HCT116 (cell line): ENCODE data around the gene GRIN2A. TPM values are rescaled to one million over a fixed set of nuclear protein-coding genes. Genes with fewer than 3 reads are reported as not detected.

Source experiments
- ATAC-seq: fragments of 200-7000 bp; cut with Tn5 transposase; 2 replicates; pipeline ENCODE4 v1.9.1; 2020; ENCODE audit warnings: mild to moderate bottlenecking, moderate library complexity
- BruUV-seq: library from RNA; stranded (reverse); fragments of 400-500 nt; replicated peaks from 2 replicates; lab custom pipeline; 2021; lab: Mats Ljungman, UMichigan
- CTCF ChIA-PET: fragments of 300-600 bp; sonication (Branson Sonifier 250); formaldehyde crosslinking; loops from one replicate; lab custom pipeline; 2021; ENCODE audit warnings: antibody characterized with exemption; lab: Charles Lee
- POLR2A ChIA-PET: fragments of 300-600, 350-600 bp; sonication (Branson Sonifier 250); formaldehyde crosslinking; loops from one replicate; lab custom pipeline; 2021; ENCODE audit warnings: antibody characterized with exemption; lab: Charles Lee
- RAD21 ChIA-PET, 2 experiments: fragments of 300-600 bp; sonication (Branson Sonifier 250); formaldehyde crosslinking; loops; one replicate each; lab custom pipeline; 2023; ENCODE audit warnings: low total read pairs in 2 of 2; ENCODE audit not compliant: uncharacterized antibody in 2 of 2, unreplicated experiment in 2 of 2, low non-redundant PET in 1 of 2; lab: Charles Lee
- DNase-seq: peaks from one replicate; pipeline ENCODE4 v3.0.0-alpha.2; 2010; ENCODE audit warnings: low read depth, low spot score
- H2AFZ ChIP-seq: fragments of 200-600 bp; shearing (Covaris generic), sonication (generic); 2 replicates; pipeline ENCODE4 v1.6.1; 2017; ENCODE audit warnings: low read depth, mixed run types, mixed read lengths, antibody characterized with exemption, low read length; ENCODE audit not compliant: poor library complexity, severe bottlenecking
- H3K27ac ChIP-seq: 2 replicates; pipeline ENCODE4 v1.5.1; 2012; ENCODE audit warnings: low read depth, low read length
- H3K27me3 ChIP-seq: fragments of 200-600 bp; sonication (generic); 2 replicates; pipeline ENCODE4 v1.6.1; 2016; ENCODE audit warnings: mixed run types, low read length, mixed read lengths; ENCODE audit not compliant: insufficient read depth
- H3K36me3 ChIP-seq, 2 experiments: fragments of 200-500 bp in 1 of 2; fragments of 200-600 bp in 1 of 2; sonication (Bioruptor generic) in 1 of 2; sonication (generic) in 1 of 2; 2 replicates each; pipeline versions ENCODE4 v1.5.1 to v1.6.1; 2014 to 2016; ENCODE audit warnings: low read length in 2 of 2, inconsistent platforms in 1 of 2, mixed read lengths in 1 of 2, mixed run types in 1 of 2; ENCODE audit not compliant: insufficient read depth in 2 of 2, control insufficient read depth in 1 of 2
- H3K4me1 ChIP-seq, 2 experiments: fragments of 200-600 bp in 1 of 2; sonication (generic) in 1 of 2; 2 replicates each; pipeline versions ENCODE4 v1.5.1 to v1.6.1; 2012 to 2017; ENCODE audit warnings: low read length in 2 of 2, inconsistent platforms in 1 of 2, mild to moderate bottlenecking in 1 of 2, mixed read lengths in 1 of 2, mixed run types in 1 of 2, moderate library complexity in 1 of 2; ENCODE audit not compliant: insufficient read depth in 2 of 2, control insufficient read depth in 1 of 2
- H3K4me2 ChIP-seq: fragments of 200-600 bp; sonication (generic); 2 replicates; pipeline ENCODE4 v1.6.1; 2017; ENCODE audit warnings: mixed run types, low read length, mixed read lengths
- H3K4me3 ChIP-seq, 2 experiments: fragments of 200-600 bp in 1 of 2; sonication (generic) in 1 of 2; replicated peaks in 1 of 2; 2 replicates each; pipeline ENCODE4 v1.5.1; 2011 to 2016; ENCODE audit warnings: low read length in 2 of 2, control low read depth in 1 of 2, low read depth in 1 of 2, mild to moderate bottlenecking in 1 of 2, mixed read lengths in 1 of 2, mixed run types in 1 of 2
- H3K79me2 ChIP-seq: fragments of 200-600 bp; sonication (generic); 2 replicates; pipeline ENCODE4 v1.6.1; 2017; ENCODE audit warnings: mild to moderate bottlenecking, mixed run types, low read length, moderate library complexity, mixed read lengths; ENCODE audit not compliant: insufficient read depth
- H3K9ac ChIP-seq: fragments of 200-600 bp; sonication (generic); 2 replicates; pipeline ENCODE4 v1.6.1; 2016; ENCODE audit warnings: low read length, mixed read lengths
- H3K9me2 ChIP-seq: fragments of 200-600 bp; sonication (generic), shearing (Covaris generic); 2 replicates; pipeline ENCODE4 v1.6.1; 2017; ENCODE audit warnings: mixed run types, mild to moderate bottlenecking, moderate library complexity; ENCODE audit not compliant: insufficient read depth
- H3K9me3 ChIP-seq, 2 experiments: fragments of 200-500 bp in 1 of 2; fragments of 200-600 bp in 1 of 2; sonication (Bioruptor generic) in 1 of 2; sonication (generic) in 1 of 2; 2 replicates each; pipeline ENCODE4 v1.6.1; 2014 to 2017; ENCODE audit warnings: low read length in 2 of 2, mixed read lengths in 2 of 2, inconsistent platforms in 1 of 2, low read depth in 1 of 2, mild to moderate bottlenecking in 1 of 2, mixed run types in 1 of 2, moderate library complexity in 1 of 2; ENCODE audit not compliant: control insufficient read depth in 1 of 2, insufficient read depth in 1 of 2
- H4K20me1 ChIP-seq: fragments of 200-600 bp; sonication (generic), shearing (Covaris generic); 2 replicates; pipeline ENCODE4 v1.6.1; 2017; ENCODE audit warnings: mixed run types, mild to moderate bottlenecking, moderate library complexity; ENCODE audit not compliant: insufficient read depth
- CBX3 ChIP-seq: IDR thresholded peaks from 2 replicates; pipeline ENCODE4 v1.6.1; 2012; ENCODE audit warnings: low read depth
- CTCF ChIP-seq, 3 experiments: fragments of 200-600 bp in 1 of 3; sonication (generic) in 1 of 3; IDR thresholded peaks in 2 of 3; conservative IDR thresholded peaks in 1 of 3; 2 replicates each; pipeline ENCODE4 v1.5.1; 2012 to 2017; ENCODE audit warnings: low read depth in 2 of 3, low read length in 2 of 3, antibody characterized with exemption in 1 of 3, borderline replicate concordance in 1 of 3, control low read depth in 1 of 3, mild to moderate bottlenecking in 1 of 3, mixed read lengths in 1 of 3, mixed run types in 1 of 3, moderate library complexity in 1 of 3; ENCODE audit not compliant: insufficient read depth in 1 of 3
- EGR1 ChIP-seq: IDR thresholded peaks from 2 replicates; pipeline ENCODE4 v1.6.1; 2012; ENCODE audit warnings: low read depth
- ELF1 ChIP-seq: IDR thresholded peaks from 2 replicates; pipeline ENCODE4 v1.6.1; 2012; ENCODE audit warnings: low read depth, borderline replicate concordance
- EZH2 ChIP-seq: fragments of 200-600 bp; sonication (generic); IDR thresholded peaks from 2 replicates; pipeline ENCODE4 v1.6.1; 2017; ENCODE audit warnings: antibody characterized with exemption, mixed run types
- EZH2phosphoT487 ChIP-seq: fragments of 200-600 bp; IDR thresholded peaks from 2 replicates; pipeline ENCODE4 v1.6.1; 2018; ENCODE audit warnings: antibody characterized with exemption, borderline replicate concordance
- FOSL1 ChIP-seq: IDR thresholded peaks from 2 replicates; pipeline ENCODE4 v1.6.1; 2012; ENCODE audit warnings: low read depth
- JUND ChIP-seq: IDR thresholded peaks from 2 replicates; pipeline ENCODE4 v1.6.1; 2012
- MAX ChIP-seq: IDR thresholded peaks from 2 replicates; pipeline ENCODE4 v1.6.1; 2012
- POLR2A ChIP-seq: IDR thresholded peaks from 2 replicates; pipeline ENCODE4 v1.7.0; 2011; ENCODE audit warnings: borderline replicate concordance; ENCODE audit not compliant: insufficient read depth, insufficient read length; ENCODE audit errors: extremely low read depth
- POLR2AphosphoS5 ChIP-seq: IDR thresholded peaks from 2 replicates; pipeline ENCODE4 v1.6.1; 2011; ENCODE audit warnings: mild to moderate bottlenecking, low read depth, low read length, moderate library complexity
- RAD21 ChIP-seq: IDR thresholded peaks from 2 replicates; pipeline ENCODE4 v1.6.1; 2012; ENCODE audit warnings: low read depth, mild to moderate bottlenecking
- SIN3A ChIP-seq: IDR thresholded peaks from 2 replicates; pipeline ENCODE4 v1.6.1; 2012; ENCODE audit warnings: low read depth
- SRF ChIP-seq: IDR thresholded peaks from 2 replicates; pipeline ENCODE4 v1.6.1; 2012; ENCODE audit warnings: low read depth
- YY1 ChIP-seq: IDR thresholded peaks from 2 replicates; pipeline ENCODE4 v1.6.1; 2011; ENCODE audit warnings: low read length, low read depth, moderate library complexity, mild to moderate bottlenecking; ENCODE audit not compliant: insufficient replicate concordance; ENCODE audit errors: extremely low read depth
- ZBTB33 ChIP-seq: IDR thresholded peaks from 2 replicates; pipeline ENCODE4 v1.6.1; 2011; ENCODE audit warnings: mild to moderate bottlenecking, low read length, moderate library complexity; ENCODE audit not compliant: insufficient replicate concordance; ENCODE audit errors: extremely low read depth
- intact Hi-C: fragments of 100-400 bp; cut with micrococcal nuclease; formaldehyde crosslinking; loops from 2 replicates; pipeline ENCODE4 v1.10.0; 2022
- total RNA-seq: library from RNA; stranded (reverse); gene quantifications from one replicate; pipeline ENCODE4 v1.2.1, GENCODE V29; 2021; ENCODE audit not compliant: unreplicated experiment
- TF ChIP-seq, protein P1 (sequence below): IDR thresholded peaks from 2 replicates; pipeline ENCODE4 v1.6.1; 2012; ENCODE audit warnings: low read depth
- TF ChIP-seq, protein P2 (sequence below): IDR thresholded peaks from 2 replicates; pipeline ENCODE4 v1.6.1; 2012

Gene GRIN2A
- total RNA-seq, 1 experiment from 2014 or later: 0.02 TPM

DNA sequence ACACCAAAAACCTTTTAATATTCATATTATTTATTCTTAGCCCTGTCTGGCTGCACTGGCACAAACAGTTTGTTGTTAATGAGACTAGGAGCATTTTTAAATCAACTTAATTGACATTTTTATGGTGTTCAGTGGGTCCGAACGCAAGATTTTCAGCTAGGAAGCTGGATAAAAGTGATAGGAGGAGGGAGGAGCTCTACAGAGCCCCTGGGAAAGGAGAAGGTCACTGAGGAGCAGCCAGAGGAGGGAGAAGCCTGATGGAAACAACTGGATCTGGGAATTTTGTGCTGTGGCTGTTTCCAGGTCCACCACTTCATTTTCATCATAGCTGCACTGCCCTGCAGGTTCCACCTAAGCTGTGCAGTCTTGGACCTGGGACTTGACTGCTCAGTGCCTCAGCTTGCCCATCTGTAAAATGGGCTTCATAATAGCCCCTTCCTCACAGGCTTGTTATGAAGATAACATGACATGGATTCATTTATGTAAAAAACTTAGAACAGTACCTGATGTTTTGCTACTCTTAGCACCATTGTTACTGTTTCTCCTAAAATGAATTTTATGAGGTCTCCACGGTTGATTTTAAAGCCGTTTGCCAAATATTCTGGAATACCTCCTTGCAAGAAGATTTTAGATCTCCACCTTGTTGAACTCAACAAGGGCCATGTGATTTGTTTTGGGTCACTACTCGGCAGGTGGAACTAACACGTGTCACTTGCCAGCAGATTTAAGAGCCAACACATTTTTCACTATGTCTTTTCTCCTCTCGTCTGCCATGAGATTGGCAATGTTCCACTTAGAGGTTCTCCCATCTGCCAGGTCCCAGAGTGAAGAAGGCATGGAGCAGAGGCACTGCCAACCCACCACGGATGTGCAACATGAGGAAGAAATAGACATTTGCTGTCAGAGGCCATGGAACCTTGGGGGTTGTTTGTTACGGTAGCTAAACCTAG, 18.7 kb upstream of the GRIN2A start:
- peaks cover 0 to 1% of the 10 kb centered on the region in 2 experiments; a peak in 1 of 4 replicates for H3K4me1 ChIP-seq
- H4K20me1 ChIP-seq: no peaks in the 10 kb centered on the region
- H3K36me3 ChIP-seq: no peaks in the 10 kb centered on the region
- ChIA-PET CTCF (no interaction called here), RAD21 (no interaction called here), POLR2A (no interaction called here)
- no peak overlapping the region for H3K4me2 ChIP-seq
- intact Hi-C loops: no loop called here
- H3K9me3 ChIP-seq: no peaks in the 10 kb centered on the region; a peak in 1 of 4 replicates
- no TSS peak for BruUV-seq
- H3K79me2 ChIP-seq: no peaks in the 10 kb centered on the region
- no peak for ATAC-seq
- no peak for DNase-seq
- no peaks in the 10 kb centered on the region; the same call in 1 of the 2 replicates for H3K27me3 ChIP-seq
- TF ChIP-seq CTCF (IDR thresholded peaks at IDR 0.05 in 2 of 3, conservative IDR thresholded peaks at IDR 0.05 in 1 of 3; ENCODE audit: borderline replicate concordance in 1 of 3, insufficient read depth in 1 of 3, low read depth in 2 of 3, low read length in 2 of 3): no peak
- TF ChIP-seq ELF1: no peak
- TF ChIP-seq ZBTB33: no peak
- no peak for TF ChIP-seq RAD21
- no peak for TF ChIP-seq CBX3
- TF ChIP-seq YY1: no peak
- no peak for TF ChIP-seq EZH2
- TF ChIP-seq, protein P1, sequence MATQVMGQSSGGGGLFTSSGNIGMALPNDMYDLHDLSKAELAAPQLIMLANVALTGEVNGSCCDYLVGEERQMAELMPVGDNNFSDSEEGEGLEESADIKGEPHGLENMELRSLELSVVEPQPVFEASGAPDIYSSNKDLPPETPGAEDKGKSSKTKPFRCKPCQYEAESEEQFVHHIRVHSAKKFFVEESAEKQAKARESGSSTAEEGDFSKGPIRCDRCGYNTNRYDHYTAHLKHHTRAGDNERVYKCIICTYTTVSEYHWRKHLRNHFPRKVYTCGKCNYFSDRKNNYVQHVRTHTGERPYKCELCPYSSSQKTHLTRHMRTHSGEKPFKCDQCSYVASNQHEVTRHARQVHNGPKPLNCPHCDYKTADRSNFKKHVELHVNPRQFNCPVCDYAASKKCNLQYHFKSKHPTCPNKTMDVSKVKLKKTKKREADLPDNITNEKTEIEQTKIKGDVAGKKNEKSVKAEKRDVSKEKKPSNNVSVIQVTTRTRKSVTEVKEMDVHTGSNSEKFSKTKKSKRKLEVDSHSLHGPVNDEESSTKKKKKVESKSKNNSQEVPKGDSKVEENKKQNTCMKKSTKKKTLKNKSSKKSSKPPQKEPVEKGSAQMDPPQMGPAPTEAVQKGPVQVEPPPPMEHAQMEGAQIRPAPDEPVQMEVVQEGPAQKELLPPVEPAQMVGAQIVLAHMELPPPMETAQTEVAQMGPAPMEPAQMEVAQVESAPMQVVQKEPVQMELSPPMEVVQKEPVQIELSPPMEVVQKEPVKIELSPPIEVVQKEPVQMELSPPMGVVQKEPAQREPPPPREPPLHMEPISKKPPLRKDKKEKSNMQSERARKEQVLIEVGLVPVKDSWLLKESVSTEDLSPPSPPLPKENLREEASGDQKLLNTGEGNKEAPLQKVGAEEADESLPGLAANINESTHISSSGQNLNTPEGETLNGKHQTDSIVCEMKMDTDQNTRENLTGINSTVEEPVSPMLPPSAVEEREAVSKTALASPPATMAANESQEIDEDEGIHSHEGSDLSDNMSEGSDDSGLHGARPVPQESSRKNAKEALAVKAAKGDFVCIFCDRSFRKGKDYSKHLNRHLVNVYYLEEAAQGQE: no peak
- TF ChIP-seq FOSL1: no peak
- TF ChIP-seq, protein P2, sequence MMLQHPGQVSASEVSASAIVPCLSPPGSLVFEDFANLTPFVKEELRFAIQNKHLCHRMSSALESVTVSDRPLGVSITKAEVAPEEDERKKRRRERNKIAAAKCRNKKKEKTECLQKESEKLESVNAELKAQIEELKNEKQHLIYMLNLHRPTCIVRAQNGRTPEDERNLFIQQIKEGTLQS: no peak
- no peak for TF ChIP-seq SRF
- TF ChIP-seq MAX: no peak
- no peak for TF ChIP-seq JUND
- TF ChIP-seq SIN3A: no peak
- TF ChIP-seq POLR2AphosphoS5: no peak
- TF ChIP-seq POLR2A: no peak
- TF ChIP-seq EZH2phosphoT487: no peak
- TF ChIP-seq EGR1: no peak
- H3K4me3 ChIP-seq: no peak overlapping the region
- H3K9me2 ChIP-seq: no peaks in the 10 kb centered on the region
- H3K9ac ChIP-seq: no peak overlapping the region
- H2AFZ ChIP-seq: no peak overlapping the region
- H3K27ac ChIP-seq: no peak overlapping the region
